AG09319 (cell line): ENCODE results near the gene IDH3G.

ENCODE experiments used
- DNase-seq: peaks from one replicate; pipeline ENCODE4 v3.0.0-alpha.2; 2010; ENCODE audit warnings: low read depth; ENCODE audit errors: extremely low read depth
- CTCF ChIP-seq: IDR thresholded peaks from 2 replicates; pipeline ENCODE4 v1.5.1; 2011; ENCODE audit warnings: low read depth, mild to moderate bottlenecking, inconsistent platforms, low read length, moderate library complexity

IDH3G gene

GRCh38 chrX:153813161-153813560 lies 19.0 kb upstream of the IDH3G start:
- TF ChIP-seq CTCF, result no peak
- no peak for DNase-seq

- DNase-seq, result no peak
- no peak for TF ChIP-seq CTCF
These were observed 18.0 kb upstream of the IDH3G start for GRCh38 chrX:153812220-153812619.

DNA sequence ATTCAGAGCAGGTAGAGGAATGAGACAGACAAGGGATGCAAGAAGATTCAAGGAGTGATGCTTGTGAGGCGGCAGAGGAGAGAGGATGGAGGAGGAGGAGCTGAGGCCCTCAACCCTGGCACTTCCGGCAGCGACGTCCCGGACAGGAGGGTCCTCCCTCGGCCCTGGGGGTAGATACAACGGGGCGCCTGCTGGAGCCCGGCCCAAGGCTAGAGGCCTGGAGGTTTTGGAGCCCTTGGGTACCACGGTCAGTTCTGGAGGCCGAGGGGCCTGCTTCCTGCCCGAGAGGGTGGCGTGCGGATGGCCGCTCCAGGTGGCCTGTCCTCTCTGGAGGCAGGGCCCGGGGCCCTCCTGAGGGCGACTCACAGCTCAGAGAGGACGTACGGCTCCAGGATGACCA lies 13.8 kb upstream of the IDH3G start:
- no peak for DNase-seq
- no peak for TF ChIP-seq CTCF

DNA sequence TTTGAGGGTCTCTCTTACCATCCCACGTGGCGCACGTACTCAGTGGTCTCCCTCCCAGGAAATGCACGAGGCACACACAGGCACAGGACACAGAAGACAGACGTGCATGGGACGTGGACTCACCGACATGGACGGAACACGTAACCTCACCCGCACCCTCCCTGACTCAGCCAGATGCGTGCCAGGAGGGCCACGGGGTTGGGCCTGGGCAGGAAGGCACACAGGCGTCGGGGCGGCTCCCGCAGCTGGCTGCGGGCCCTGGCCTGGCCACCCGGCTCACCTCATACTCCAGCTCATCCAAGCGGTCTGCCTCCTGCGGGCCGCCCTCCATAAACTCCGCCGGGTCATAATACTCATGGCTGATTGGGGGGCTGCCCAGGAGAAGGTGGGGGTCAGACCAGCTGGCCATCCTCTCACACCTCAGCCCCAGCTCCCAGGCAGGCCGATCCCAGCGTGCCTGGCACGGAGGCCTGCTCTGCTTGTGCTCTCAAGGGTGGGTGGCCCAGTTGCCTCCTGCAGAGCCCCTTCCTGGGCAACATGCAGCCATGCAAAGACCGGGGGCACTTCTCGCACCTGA lies 12.9 kb upstream of the IDH3G start:
- no peak for TF ChIP-seq CTCF
- DNase-seq, result no peak

- TF ChIP-seq CTCF, result no peak
- DNase-seq, result no peak
These were observed 11.3 kb upstream of the IDH3G start for GRCh38 chrX:153805436-153805835.

DNA sequence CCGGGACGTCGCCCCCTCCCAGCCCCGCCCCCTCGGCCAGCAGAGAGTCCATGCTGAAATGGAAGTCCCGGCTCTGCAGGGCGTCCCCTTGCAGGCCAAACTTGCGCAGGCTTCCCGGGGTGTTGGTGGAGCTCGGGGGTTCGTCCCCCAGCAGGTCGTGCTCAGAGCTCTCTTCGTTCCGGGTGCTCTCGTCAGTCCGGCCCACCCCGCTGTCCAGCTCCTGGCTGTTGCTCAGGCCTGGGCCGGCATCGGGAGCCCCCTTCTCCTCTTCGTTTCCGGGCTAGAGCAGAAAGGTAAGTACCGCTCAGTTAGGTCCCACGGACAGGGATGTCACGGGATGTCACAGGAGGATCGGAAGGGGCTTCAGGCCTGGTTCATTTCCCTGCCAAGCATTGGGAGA lies 10.4 kb upstream of the IDH3G start:
- no peak for DNase-seq
- no peak for TF ChIP-seq CTCF

- no peak for DNase-seq
- TF ChIP-seq CTCF, result no peak
These were observed 10.0 kb upstream of the IDH3G start for GRCh38 chrX:153804100-153804595.
